A549 (cell line): ENCODE measurements around the gene MAPT.
"Not testable (repeated sequence)": the region's sequence is repeated elsewhere in the genome, so short reads cannot be mapped to it uniquely, and the experiment has no call there.

Experiments used
- CTCF ChIP-seq: fragments of >200 bp; sonication (Bioruptor Twin); formaldehyde crosslinking; IDR thresholded peaks from 3 replicates; pipeline ENCODE4 v1.5.1; 2016
- EP300 ChIP-seq, 2 experiments: fragments of >200 bp; sonication (Bioruptor Twin); formaldehyde crosslinking; IDR thresholded peaks; 2 replicates in 1 of 2; 3 replicates in 1 of 2; pipeline ENCODE4 v1.6.1; 2016 to 2017
- MYC ChIP-seq: IDR thresholded peaks from 2 replicates; pipeline ENCODE4 v1.6.1; 2012; ENCODE audit warnings: mild to moderate bottlenecking, inconsistent platforms, low read length, improper control_type of control experiment, borderline replicate concordance
- NFE2L2 ChIP-seq: fragments of 150-350 bp; conservative IDR thresholded peaks from 2 replicates; pipeline ENCODE4 v1.6.1; 2014; ENCODE audit warnings: low read length
- NPAS2 ChIP-seq: fragments of 250-450 bp; sonication (Bioruptor Pico); IDR thresholded peaks from 2 replicates; pipeline ENCODE4 v1.8.0; 2022; ENCODE audit warnings: mild to moderate bottlenecking, moderate library complexity, borderline replicate concordance
- POLR2A ChIP-seq: IDR thresholded peaks from 2 replicates; pipeline ENCODE4 v1.6.1; 2012; ENCODE audit warnings: mild to moderate bottlenecking, low read length
- RAD21 ChIP-seq, 2 experiments: fragments of >200 bp in 1 of 2; sonication (Bioruptor Twin) in 1 of 2; formaldehyde crosslinking in 1 of 2; IDR thresholded peaks in 1 of 2; conservative IDR thresholded peaks in 1 of 2; 2 replicates in 1 of 2; 3 replicates in 1 of 2; pipeline ENCODE4 v1.6.1; 2012 to 2018; ENCODE audit warnings: inconsistent platforms in 1 of 2
- RCOR1 ChIP-seq: fragments of 150-350 bp; IDR thresholded peaks from 2 replicates; pipeline ENCODE4 v1.6.1; 2014; ENCODE audit warnings: antibody characterized with exemption, low read length, low read depth
- TP53 ChIP-seq: fragments of 250-450 bp; sonication (Bioruptor Pico); IDR thresholded peaks from 2 replicates; pipeline ENCODE4 v1.5.0; 2021; ENCODE audit warnings: mild to moderate bottlenecking, moderate library complexity
- USF2 ChIP-seq: fragments of 450-650 bp; IDR thresholded peaks from 2 replicates; pipeline ENCODE4 v1.6.1; 2014; ENCODE audit warnings: antibody characterized with exemption
- TF ChIP-seq, protein P1 (sequence below): fragments of 200-600 bp; sonication (generic); IDR thresholded peaks from 2 replicates; pipeline ENCODE4 v1.6.1; 2016; ENCODE audit warnings: antibody characterized with exemption, mild to moderate bottlenecking, moderate library complexity

GRCh38 chr17:46019408-46019925, 125.1 kb downstream of the MAPT start:
- not testable (repeated sequence) for TF ChIP-seq USF2; CTCF; TP53 (CRISPR knock-in tag); EP300 (IDR thresholded peaks at IDR 0.05); NPAS2; RCOR1; POLR2A; NFE2L2; MYC; RAD21 (conservative IDR thresholded peaks at IDR 0.05 in 1 of 2, IDR thresholded peaks at IDR 0.05 in 1 of 2)
- TF ChIP-seq, protein P1, sequence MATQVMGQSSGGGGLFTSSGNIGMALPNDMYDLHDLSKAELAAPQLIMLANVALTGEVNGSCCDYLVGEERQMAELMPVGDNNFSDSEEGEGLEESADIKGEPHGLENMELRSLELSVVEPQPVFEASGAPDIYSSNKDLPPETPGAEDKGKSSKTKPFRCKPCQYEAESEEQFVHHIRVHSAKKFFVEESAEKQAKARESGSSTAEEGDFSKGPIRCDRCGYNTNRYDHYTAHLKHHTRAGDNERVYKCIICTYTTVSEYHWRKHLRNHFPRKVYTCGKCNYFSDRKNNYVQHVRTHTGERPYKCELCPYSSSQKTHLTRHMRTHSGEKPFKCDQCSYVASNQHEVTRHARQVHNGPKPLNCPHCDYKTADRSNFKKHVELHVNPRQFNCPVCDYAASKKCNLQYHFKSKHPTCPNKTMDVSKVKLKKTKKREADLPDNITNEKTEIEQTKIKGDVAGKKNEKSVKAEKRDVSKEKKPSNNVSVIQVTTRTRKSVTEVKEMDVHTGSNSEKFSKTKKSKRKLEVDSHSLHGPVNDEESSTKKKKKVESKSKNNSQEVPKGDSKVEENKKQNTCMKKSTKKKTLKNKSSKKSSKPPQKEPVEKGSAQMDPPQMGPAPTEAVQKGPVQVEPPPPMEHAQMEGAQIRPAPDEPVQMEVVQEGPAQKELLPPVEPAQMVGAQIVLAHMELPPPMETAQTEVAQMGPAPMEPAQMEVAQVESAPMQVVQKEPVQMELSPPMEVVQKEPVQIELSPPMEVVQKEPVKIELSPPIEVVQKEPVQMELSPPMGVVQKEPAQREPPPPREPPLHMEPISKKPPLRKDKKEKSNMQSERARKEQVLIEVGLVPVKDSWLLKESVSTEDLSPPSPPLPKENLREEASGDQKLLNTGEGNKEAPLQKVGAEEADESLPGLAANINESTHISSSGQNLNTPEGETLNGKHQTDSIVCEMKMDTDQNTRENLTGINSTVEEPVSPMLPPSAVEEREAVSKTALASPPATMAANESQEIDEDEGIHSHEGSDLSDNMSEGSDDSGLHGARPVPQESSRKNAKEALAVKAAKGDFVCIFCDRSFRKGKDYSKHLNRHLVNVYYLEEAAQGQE: not testable (repeated sequence)
